ENCODE results near the gene PDZD2.
"Not testable (repeated sequence)": the region's sequence is repeated elsewhere in the genome, so short reads cannot be mapped to it uniquely, and the experiment has no call there.

PDZD2 gene

GRCh38 chr5:31987985-31988710 is 349.2 kb downstream of the PDZD2 start:
- DNase-seq: no peak

GRCh38 chr5:31990081-31990650 is 351.2 kb downstream of the PDZD2 start:
- no peak for DNase-seq

- no peak for DNase-seq
These were observed 351.8 kb downstream of the PDZD2 start for GRCh38 chr5:31990701-31991110.

GRCh38 chr5:31992377-31992776 is 353.4 kb downstream of the PDZD2 start:
- DNase-seq: no peak

- DNase-seq: no peak
These were observed 354.4 kb downstream of the PDZD2 start for GRCh38 chr5:31993165-31993961.

GRCh38 chr5:31995006-31995405 is 356.1 kb downstream of the PDZD2 start:
- no peak for DNase-seq

GRCh38 chr5:31995714-31996113 is 356.8 kb downstream of the PDZD2 start:
- DNase-seq: no peak

- no peak for DNase-seq
These were observed 358.0 kb downstream of the PDZD2 start for GRCh38 chr5:31996909-31997308.

GRCh38 chr5:31999470-31999869 is 360.5 kb downstream of the PDZD2 start:
- no peak for DNase-seq

GRCh38 chr5:32000731-32001130 is 361.8 kb downstream of the PDZD2 start:
- no peak for DNase-seq

- DNase-seq: no peak
These were observed 362.4 kb downstream of the PDZD2 start for GRCh38 chr5:32001284-32001683.

GRCh38 chr5:32001707-32002106 is 362.8 kb downstream of the PDZD2 start:
- no peak for DNase-seq

GRCh38 chr5:32002755-32003154 is 363.8 kb downstream of the PDZD2 start:
- no peak for DNase-seq

GRCh38 chr5:32003981-32004380 is 365.1 kb downstream of the PDZD2 start:
- DNase-seq: no peak

- DNase-seq: no peak
These were observed 365.5 kb downstream of the PDZD2 start for GRCh38 chr5:32004404-32004803.

GRCh38 chr5:32008746-32009145 is 369.8 kb downstream of the PDZD2 start:
- DNase-seq: no peak

- no peak for DNase-seq
These were observed 374.7 kb downstream of the PDZD2 start for GRCh38 chr5:32013658-32014057.

GRCh38 chr5:32014096-32014745 is 375.3 kb downstream of the PDZD2 start:
- no peak for DNase-seq

- not testable (repeated sequence) for DNase-seq
These were observed 376.3 kb downstream of the PDZD2 start for GRCh38 chr5:32015262-32015661.

- DNase-seq: no peak
These were observed 378.9 kb downstream of the PDZD2 start for GRCh38 chr5:32017692-32018367.

- no peak for DNase-seq
These were observed 379.8 kb downstream of the PDZD2 start for GRCh38 chr5:32018476-32019436.

- peak; percentile 3 for DNase-seq
These were observed 381.3 kb downstream of the PDZD2 start for GRCh38 chr5:32020271-32020670.

Data from CD4-positive, alpha-beta T cell treated with Interleukin-12 subunit alpha and Interleukin-12 subunit beta, for 1 hour (primary cell).